ENCODE data around the gene CORO6. TPM values are rescaled to one million over a fixed set of nuclear protein-coding genes. Genes with fewer than 3 reads are reported as not detected.
A peak's percentile ranks its signal among the peaks of the same experiment; 100 is the strongest.

CORO6 gene
- total and polyA plus RNA-seq, 2 of the 13 experiments (the other 11 are each of a cell fraction or from before 2014, with no cell fraction given): 0.42 to 0.82 TPM

DNA sequence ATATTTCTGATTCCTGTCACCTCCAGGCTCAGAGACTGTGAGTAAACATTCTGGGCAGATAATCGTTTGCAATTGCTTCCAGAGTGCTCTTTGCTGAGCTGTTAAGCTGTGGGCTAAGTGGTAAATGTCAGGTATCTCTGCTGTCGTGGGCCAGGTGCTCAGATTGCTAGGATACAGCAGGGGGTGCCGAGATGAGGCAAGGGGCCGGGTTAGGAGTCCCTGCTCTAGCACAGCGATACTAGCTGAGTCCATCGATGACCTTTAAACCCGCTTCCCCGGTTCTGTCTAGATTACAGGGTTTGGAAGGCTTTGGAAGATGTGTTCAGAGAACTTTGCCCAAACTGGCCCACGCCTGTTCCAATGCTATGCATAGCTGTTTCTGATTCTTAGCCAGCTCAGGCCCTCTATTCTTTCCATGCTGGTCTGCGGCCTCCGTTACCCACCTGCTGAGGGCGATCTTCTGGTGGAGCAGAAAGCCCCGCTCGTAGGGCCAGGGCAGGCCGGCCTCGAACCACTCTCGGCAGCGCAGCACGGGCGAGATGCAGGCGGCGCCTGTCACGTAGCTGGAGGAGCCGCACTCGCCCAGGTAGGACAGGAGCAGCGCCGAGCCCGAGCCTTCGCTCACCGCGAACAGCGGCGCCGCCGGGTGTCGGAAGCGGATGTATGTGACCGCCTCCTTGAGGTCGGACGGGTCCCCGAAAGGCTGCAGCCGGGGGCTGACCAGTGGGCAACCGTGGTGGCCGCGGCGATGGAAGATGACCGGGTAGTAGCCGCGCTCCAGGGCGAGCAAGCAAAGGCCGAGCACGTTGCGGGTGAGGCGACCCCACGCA is 56.9 kb downstream of the CORO6 start (continued):
- TF ChIP-seq ZNF282 (IDR thresholded peaks at IDR 0.05; ENCODE audit: partially characterized antibody) (no peak), ZNF674 (CRISPR knock-in tag; IDR thresholded peaks at IDR 0.05; ENCODE audit: low read depth) (no peak), ZNF557 (CRISPR knock-in tag; IDR thresholded peaks at IDR 0.05) (no peak), FIP1L1 (IDR thresholded peaks at IDR 0.05; ENCODE audit: borderline replicate concordance, insufficient read depth, low read depth, low read length) (no peak), SYNCRIP (IDR thresholded peaks at IDR 0.05; ENCODE audit: insufficient read depth, low read depth, low read length) (no peak), ELF1 (CRISPR knock-in tag; IDR thresholded peaks at IDR 0.05) (0 out of 2 replicates have a peak, but pooled peaks have one; percentile 19), WIZ (CRISPR knock-in tag; IDR thresholded peaks at IDR 0.05) (no peak), SNAPC2 (CRISPR knock-in tag; IDR thresholded peaks at IDR 0.05) (0 out of 2 replicates have a peak, but pooled peaks have one; percentile 42), CHD4 (IDR thresholded peaks at IDR 0.05; ENCODE audit: borderline replicate concordance, low read length) (no peak), ZNF607 (CRISPR knock-in tag; IDR thresholded peaks at IDR 0.05; ENCODE audit: borderline replicate concordance) (peak; percentile 42; the same call in 1 of the 2 replicates), TMF1 (CRISPR knock-in tag; IDR thresholded peaks at IDR 0.05; ENCODE audit: low read depth) (peak; percentile 86), GLMP (CRISPR knock-in tag; IDR thresholded peaks at IDR 0.05; ENCODE audit: borderline replicate concordance) (no peak), SMYD3 (CRISPR knock-in tag; IDR thresholded peaks at IDR 0.05) (no peak), LCORL (IDR thresholded peaks at IDR 0.05) (no peak), LCORL (CRISPR knock-in tag; IDR thresholded peaks at IDR 0.05) (peak; percentile 48; the same call in 1 of the 2 replicates), ZNF30 (CRISPR knock-in tag; IDR thresholded peaks at IDR 0.05) (peak; percentile 67; the same call in 1 of the 2 replicates), NONO (IDR thresholded peaks at IDR 0.05) (no peak), NONO (CRISPR knock-in tag; conservative IDR thresholded peaks at IDR 0.05) (no peak; the same call in 1 of the 2 replicates), CAMTA2 (CRISPR knock-in tag; IDR thresholded peaks at IDR 0.05; ENCODE audit: borderline replicate concordance) (0 out of 2 replicates have a peak, but pooled peaks have one; percentile 63), ZFX (CRISPR knock-in tag; IDR thresholded peaks at IDR 0.05; ENCODE audit: low read depth) (peak; percentile 71)
- TF ChIP-seq, protein P1, sequence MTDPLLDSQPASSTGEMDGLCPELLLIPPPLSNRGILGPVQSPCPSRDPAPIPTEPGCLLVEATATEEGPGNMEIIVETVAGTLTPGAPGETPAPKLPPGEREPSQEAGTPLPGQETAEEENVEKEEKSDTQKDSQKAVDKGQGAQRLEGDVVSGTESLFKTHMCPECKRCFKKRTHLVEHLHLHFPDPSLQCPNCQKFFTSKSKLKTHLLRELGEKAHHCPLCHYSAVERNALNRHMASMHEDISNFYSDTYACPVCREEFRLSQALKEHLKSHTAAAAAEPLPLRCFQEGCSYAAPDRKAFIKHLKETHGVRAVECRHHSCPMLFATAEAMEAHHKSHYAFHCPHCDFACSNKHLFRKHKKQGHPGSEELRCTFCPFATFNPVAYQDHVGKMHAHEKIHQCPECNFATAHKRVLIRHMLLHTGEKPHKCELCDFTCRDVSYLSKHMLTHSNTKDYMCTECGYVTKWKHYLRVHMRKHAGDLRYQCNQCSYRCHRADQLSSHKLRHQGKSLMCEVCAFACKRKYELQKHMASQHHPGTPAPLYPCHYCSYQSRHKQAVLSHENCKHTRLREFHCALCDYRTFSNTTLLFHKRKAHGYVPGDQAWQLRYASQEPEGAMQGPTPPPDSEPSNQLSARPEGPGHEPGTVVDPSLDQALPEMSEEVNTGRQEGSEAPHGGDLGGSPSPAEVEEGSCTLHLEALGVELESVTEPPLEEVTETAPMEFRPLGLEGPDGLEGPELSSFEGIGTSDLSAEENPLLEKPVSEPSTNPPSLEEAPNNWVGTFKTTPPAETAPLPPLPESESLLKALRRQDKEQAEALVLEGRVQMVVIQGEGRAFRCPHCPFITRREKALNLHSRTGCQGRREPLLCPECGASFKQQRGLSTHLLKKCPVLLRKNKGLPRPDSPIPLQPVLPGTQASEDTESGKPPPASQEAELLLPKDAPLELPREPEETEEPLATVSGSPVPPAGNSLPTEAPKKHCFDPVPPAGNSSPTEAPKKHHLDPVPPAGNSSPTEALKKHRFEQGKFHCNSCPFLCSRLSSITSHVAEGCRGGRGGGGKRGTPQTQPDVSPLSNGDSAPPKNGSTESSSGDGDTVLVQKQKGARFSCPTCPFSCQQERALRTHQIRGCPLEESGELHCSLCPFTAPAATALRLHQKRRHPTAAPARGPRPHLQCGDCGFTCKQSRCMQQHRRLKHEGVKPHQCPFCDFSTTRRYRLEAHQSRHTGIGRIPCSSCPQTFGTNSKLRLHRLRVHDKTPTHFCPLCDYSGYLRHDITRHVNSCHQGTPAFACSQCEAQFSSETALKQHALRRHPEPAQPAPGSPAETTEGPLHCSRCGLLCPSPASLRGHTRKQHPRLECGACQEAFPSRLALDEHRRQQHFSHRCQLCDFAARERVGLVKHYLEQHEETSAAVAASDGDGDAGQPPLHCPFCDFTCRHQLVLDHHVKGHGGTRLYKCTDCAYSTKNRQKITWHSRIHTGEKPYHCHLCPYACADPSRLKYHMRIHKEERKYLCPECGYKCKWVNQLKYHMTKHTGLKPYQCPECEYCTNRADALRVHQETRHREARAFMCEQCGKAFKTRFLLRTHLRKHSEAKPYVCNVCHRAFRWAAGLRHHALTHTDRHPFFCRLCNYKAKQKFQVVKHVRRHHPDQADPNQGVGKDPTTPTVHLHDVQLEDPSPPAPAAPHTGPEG (CRISPR knock-in tag; IDR thresholded peaks at IDR 0.05): no peak
- TF ChIP-seq, protein P2, sequence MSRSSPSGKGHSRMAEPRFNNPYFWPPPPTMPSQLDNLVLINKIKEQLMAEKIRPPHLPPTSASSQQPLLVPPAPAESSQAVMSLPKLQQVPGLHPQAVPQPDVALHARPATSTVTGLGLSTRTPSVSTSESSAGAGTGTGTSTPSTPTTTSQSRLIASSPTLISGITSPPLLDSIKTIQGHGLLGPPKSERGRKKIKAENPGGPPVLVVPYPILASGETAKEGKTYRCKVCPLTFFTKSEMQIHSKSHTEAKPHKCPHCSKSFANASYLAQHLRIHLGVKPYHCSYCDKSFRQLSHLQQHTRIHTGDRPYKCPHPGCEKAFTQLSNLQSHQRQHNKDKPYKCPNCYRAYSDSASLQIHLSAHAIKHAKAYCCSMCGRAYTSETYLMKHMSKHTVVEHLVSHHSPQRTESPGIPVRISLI (CRISPR knock-in tag; IDR thresholded peaks at IDR 0.05; ENCODE audit: borderline replicate concordance): no peak
